Activated CD4-positive, alpha-beta T cell treated with anti-CD3 and anti-CD28 coated beads for 48 hours (primary cell): Measurements from ENCODE around the gene SYNM.

Source experiments
- DNase-seq: peaks from one replicate; pipeline ENCODE4 v3.0.0-alpha.2; 2020

SYNM gene

GRCh38 chr15:99169769-99170311 lies 65.0 kb downstream of the SYNM start:
- DNase-seq: no peak

GRCh38 chr15:99170476-99171065 lies 65.7 kb downstream of the SYNM start:
- DNase-seq: no peak

GRCh38 chr15:99172171-99172570 lies 67.3 kb downstream of the SYNM start:
- no peak for DNase-seq

GRCh38 chr15:99172989-99173388 lies 68.1 kb downstream of the SYNM start:
- DNase-seq: no peak

- no peak for DNase-seq
These were observed 69.9 kb downstream of the SYNM start for GRCh38 chr15:99174567-99175395.

GRCh38 chr15:99176757-99177156 lies 71.9 kb downstream of the SYNM start:
- no peak for DNase-seq

GRCh38 chr15:99177679-99178078 lies 72.8 kb downstream of the SYNM start:
- no peak for DNase-seq

- no peak for DNase-seq
These were observed 75.4 kb downstream of the SYNM start for GRCh38 chr15:99180086-99180963.

GRCh38 chr15:99180964-99181306 lies 76.1 kb downstream of the SYNM start:
- no peak for DNase-seq

GRCh38 chr15:99181545-99181971 lies 76.7 kb downstream of the SYNM start:
- DNase-seq: no peak

- no peak for DNase-seq
These were observed 77.9 kb downstream of the SYNM start for GRCh38 chr15:99182791-99183190.
